Measurements from ENCODE around the gene C1QTNF9B.

The C1QTNF9B gene

GRCh38 chr13:23923031-23923430, 25.7 kb upstream of the C1QTNF9B start:
- TF ChIP-seq CTCF (IDR thresholded peaks at IDR 0.05; ENCODE audit: borderline replicate concordance, insufficient read depth, low read depth, low read length), result no peak

GRCh38 chr13:23922005-23922932, 25.0 kb upstream of the C1QTNF9B start:
- TF ChIP-seq CTCF (IDR thresholded peaks at IDR 0.05; ENCODE audit: borderline replicate concordance, insufficient read depth, low read depth, low read length), result no peak

More at GRCh38 chr13:23923031-23923430, 25.7 kb upstream of the C1QTNF9B start:
- no peak overlapping the region for H3K4me3 ChIP-seq (ENCODE audit: low read depth, low read length)

GRCh38 chr13:23921451-23921888, 24.2 kb upstream of the C1QTNF9B start:
- H3K4me3 ChIP-seq (ENCODE audit: low read depth, low read length), result no peak overlapping the region
- peak; percentile 33; the same call in 1 of the 2 replicates for TF ChIP-seq CTCF (IDR thresholded peaks at IDR 0.05; ENCODE audit: borderline replicate concordance, insufficient read depth, low read depth, low read length)

More at GRCh38 chr13:23922005-23922932, 25.0 kb upstream of the C1QTNF9B start:
- no peak overlapping the region for H3K4me3 ChIP-seq (ENCODE audit: low read depth, low read length)

DNA sequence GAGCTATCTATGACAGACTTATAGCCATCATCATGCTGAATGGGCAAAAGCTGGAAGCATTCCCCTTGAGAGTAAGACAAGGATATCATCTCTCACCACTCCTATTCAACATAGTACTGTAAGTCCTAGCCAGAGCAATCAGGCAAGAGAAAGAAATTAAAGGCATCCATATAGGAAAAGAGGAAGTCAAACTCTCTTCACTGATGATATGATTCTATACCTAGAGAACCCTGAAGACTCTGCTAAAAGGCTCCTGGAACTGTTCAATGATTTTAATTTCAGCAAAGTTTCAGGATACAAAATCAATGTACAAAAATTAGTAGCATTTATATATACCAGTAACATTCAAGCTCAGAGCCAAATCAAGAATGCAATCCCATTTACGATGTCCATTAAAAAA, 21.7 kb upstream of the C1QTNF9B start:
- no peak for TF ChIP-seq CTCF (IDR thresholded peaks at IDR 0.05; ENCODE audit: borderline replicate concordance, insufficient read depth, low read depth, low read length)
- no peak overlapping the region for H3K4me3 ChIP-seq (ENCODE audit: low read depth, low read length)

- TF ChIP-seq CTCF (IDR thresholded peaks at IDR 0.05; ENCODE audit: borderline replicate concordance, insufficient read depth, low read depth, low read length), result no peak
- H3K4me3 ChIP-seq (ENCODE audit: low read depth, low read length), result no peak overlapping the region
Observed at GRCh38 chr13:23918208-23918607, 20.9 kb upstream of the C1QTNF9B start.

- no peak for TF ChIP-seq CTCF (IDR thresholded peaks at IDR 0.05; ENCODE audit: borderline replicate concordance, insufficient read depth, low read depth, low read length)
- H3K4me3 ChIP-seq (ENCODE audit: low read depth, low read length), result no peak overlapping the region
Observed at GRCh38 chr13:23915308-23915707, 18.0 kb upstream of the C1QTNF9B start.

DNA sequence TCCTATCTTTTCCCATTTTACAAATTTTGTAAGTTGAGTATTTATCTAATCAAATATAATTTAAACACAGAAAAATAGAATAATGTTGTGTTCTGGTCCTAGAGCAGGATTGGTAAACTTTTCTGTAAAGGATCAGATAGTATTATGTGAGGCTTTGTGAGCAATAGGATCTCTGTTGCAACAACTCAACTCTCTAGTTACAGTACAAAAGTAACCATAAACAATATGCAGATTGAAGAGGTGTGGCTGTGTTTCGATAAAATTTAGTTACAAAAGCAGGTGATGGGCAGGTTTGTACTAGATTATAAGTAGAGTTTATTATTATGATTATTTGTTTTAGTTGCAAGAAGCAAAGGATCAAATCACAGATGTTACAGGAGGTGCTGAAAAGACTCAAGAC, 15.2 kb upstream of the C1QTNF9B start:
- H3K4me3 ChIP-seq (ENCODE audit: low read depth, low read length), result no peak overlapping the region
- TF ChIP-seq CTCF (IDR thresholded peaks at IDR 0.05; ENCODE audit: borderline replicate concordance, insufficient read depth, low read depth, low read length), result no peak

Measured in GM12875 (cell line).